A549 (cell line): ENCODE measurements around the gene GNB1L. TPM values are rescaled to one million over a fixed set of nuclear protein-coding genes. Genes with fewer than 3 reads are reported as not detected.
A peak's percentile ranks its signal among the peaks of the same experiment; 100 is the strongest.

Experiments used
- ATAC-seq, 2 experiments: fragments of 200-7000 bp in 1 of 2; fragments of >200 bp in 1 of 2; cut with Nextera tagmentation in 1 of 2; cut with Tn5 transposase in 1 of 2; 3 replicates each; pipeline versions ENCODE4 v1.8.0 to v1.9.1; 2018 to 2020; ENCODE audit warnings: mild to moderate bottlenecking in 1 of 2, moderate library complexity in 1 of 2
- CTCF ChIA-PET: fragments of 300-600 bp; sonication (Branson Sonifier 250); formaldehyde crosslinking; extraction: SDS; loops from one replicate; lab custom pipeline; 2021; ENCODE audit warnings: antibody characterized with exemption, inconsistent platforms; lab: Yijun Ruan, JAX
- POLR2A ChIA-PET: fragments of 350-600 bp; formaldehyde crosslinking; extraction: SDS; loops from one replicate; lab custom pipeline; 2021; ENCODE audit warnings: antibody characterized with exemption, inconsistent platforms; lab: Yijun Ruan, JAX
- DNase-seq, 2 experiments: peaks; one replicate each; pipeline versions ENCODE4 v3.0.0 to v3.0.0-alpha.2; 2011 to 2016; ENCODE audit warnings: low read depth in 1 of 2, low spot score in 1 of 2
- FAIRE-seq: peaks from 2 replicates; lab custom pipeline; 2011; peaks lifted over from hg19 to GRCh38; lab: Jason Lieb, UNC
- H3K27ac ChIP-seq, 2 experiments: fragments of >200 bp; sonication (Bioruptor Twin); formaldehyde crosslinking; 3 replicates each; pipeline ENCODE4 v1.5.1; 2016 to 2017
- H3K4me1 ChIP-seq: fragments of >200 bp; sonication (Bioruptor Twin); formaldehyde crosslinking; 3 replicates; pipeline ENCODE4 v1.6.1; 2016
- H3K4me2 ChIP-seq: fragments of >200 bp; sonication (Bioruptor Twin); formaldehyde crosslinking; 3 replicates; pipeline ENCODE4 v1.6.1; 2016
- H3K4me3 ChIP-seq: fragments of >200 bp; sonication (Bioruptor Twin); formaldehyde crosslinking; 3 replicates; pipeline ENCODE4 v1.5.1; 2016
- H3K9me3 ChIP-seq: fragments of >200 bp; sonication (Bioruptor Twin); formaldehyde crosslinking; 3 replicates; pipeline ENCODE4 v1.6.1; 2016
- CBX2 ChIP-seq: fragments of 200-600 bp; sonication (generic); IDR thresholded peaks from 2 replicates; pipeline ENCODE4 v1.6.1; 2016; ENCODE audit warnings: low read depth, mild to moderate bottlenecking, borderline replicate concordance
- GATA3 ChIP-seq: IDR thresholded peaks from 2 replicates; pipeline ENCODE4 v1.6.1; 2012; ENCODE audit warnings: borderline replicate concordance
- HOXA7 ChIP-seq: fragments of 250-450 bp; sonication (Bioruptor Pico); IDR thresholded peaks from 2 replicates; pipeline ENCODE4 v1.5.0; 2020; ENCODE audit warnings: mild to moderate bottlenecking, moderate library complexity
- HOXB5 ChIP-seq: fragments of 250-450 bp; sonication (Bioruptor Pico); IDR thresholded peaks from 2 replicates; pipeline ENCODE4 v1.5.0; 2020; ENCODE audit warnings: mild to moderate bottlenecking, moderate library complexity
- MAFK ChIP-seq: fragments of 450-650 bp; IDR thresholded peaks from 2 replicates; pipeline ENCODE4 v1.6.1; 2014; ENCODE audit not compliant: partially characterized antibody
- MAX ChIP-seq: IDR thresholded peaks from 2 replicates; pipeline ENCODE4 v1.6.1; 2012
- MAZ ChIP-seq: fragments of 150-350 bp; IDR thresholded peaks from 2 replicates; pipeline ENCODE4 v1.6.1; 2014; ENCODE audit warnings: antibody characterized with exemption, low read depth, low read length, borderline replicate concordance
- PHF8 ChIP-seq: fragments of 200-600 bp; sonication (generic); IDR thresholded peaks from 2 replicates; pipeline ENCODE4 v1.6.1; 2016; ENCODE audit warnings: low read depth, mild to moderate bottlenecking, antibody characterized with exemption, moderate library complexity, borderline replicate concordance
- POLR2A ChIP-seq: IDR thresholded peaks from 2 replicates; pipeline ENCODE4 v1.6.1; 2012; ENCODE audit warnings: mild to moderate bottlenecking, low read length
- RCOR1 ChIP-seq: fragments of 150-350 bp; IDR thresholded peaks from 2 replicates; pipeline ENCODE4 v1.6.1; 2014; ENCODE audit warnings: antibody characterized with exemption, low read length, low read depth
- REST ChIP-seq: fragments of 200-600 bp; sonication (generic); IDR thresholded peaks from 2 replicates; pipeline ENCODE4 v1.6.1; 2016; ENCODE audit warnings: antibody characterized with exemption, mild to moderate bottlenecking, moderate library complexity
- ZNF302 ChIP-seq: fragments of 250-450 bp; sonication (Bioruptor Pico); IDR thresholded peaks from 2 replicates; pipeline ENCODE4 v1.9.0; 2021; ENCODE audit warnings: inconsistent platforms, mild to moderate bottlenecking, moderate library complexity
- WGBS: methylation state at CpG from one replicate; pipeline ENCODE4 v1.1.6; 2017; ENCODE audit errors: missing lambda C conversion rate; 5-methylcytosine and 5-hydroxymethylcytosine counted together
- polyA plus RNA-seq, 4 experiments: library from polyadenylated mRNA; depleted of rRNA in 3 of 4; stranded (reverse); fragments of >200 nt; fragmentation: RNase III in 1 of 4; extraction: RNeasy Plus Mini Kit Qiagen cat#74134 plus additional on column Dnase treatment in 1 of 4; gene quantifications; 2 replicates in 3 of 4; 3 replicates in 1 of 4; pipeline ENCODE4 v1.2.3, GENCODE V29; 2011 to 2017
- TF ChIP-seq, protein P1 (sequence below): IDR thresholded peaks from 2 replicates; pipeline ENCODE4 v1.6.1; 2012
- TF ChIP-seq, protein P2 (sequence below): fragments of >200 bp; sonication (Bioruptor Twin); formaldehyde crosslinking; IDR thresholded peaks from 2 replicates; pipeline ENCODE4 v1.6.1; 2016

The GNB1L gene
- polyA plus RNA-seq, 2 of the 4 experiments (the other 2 are of a cell fraction), result 1.8 to 10.3 TPM

DNA sequence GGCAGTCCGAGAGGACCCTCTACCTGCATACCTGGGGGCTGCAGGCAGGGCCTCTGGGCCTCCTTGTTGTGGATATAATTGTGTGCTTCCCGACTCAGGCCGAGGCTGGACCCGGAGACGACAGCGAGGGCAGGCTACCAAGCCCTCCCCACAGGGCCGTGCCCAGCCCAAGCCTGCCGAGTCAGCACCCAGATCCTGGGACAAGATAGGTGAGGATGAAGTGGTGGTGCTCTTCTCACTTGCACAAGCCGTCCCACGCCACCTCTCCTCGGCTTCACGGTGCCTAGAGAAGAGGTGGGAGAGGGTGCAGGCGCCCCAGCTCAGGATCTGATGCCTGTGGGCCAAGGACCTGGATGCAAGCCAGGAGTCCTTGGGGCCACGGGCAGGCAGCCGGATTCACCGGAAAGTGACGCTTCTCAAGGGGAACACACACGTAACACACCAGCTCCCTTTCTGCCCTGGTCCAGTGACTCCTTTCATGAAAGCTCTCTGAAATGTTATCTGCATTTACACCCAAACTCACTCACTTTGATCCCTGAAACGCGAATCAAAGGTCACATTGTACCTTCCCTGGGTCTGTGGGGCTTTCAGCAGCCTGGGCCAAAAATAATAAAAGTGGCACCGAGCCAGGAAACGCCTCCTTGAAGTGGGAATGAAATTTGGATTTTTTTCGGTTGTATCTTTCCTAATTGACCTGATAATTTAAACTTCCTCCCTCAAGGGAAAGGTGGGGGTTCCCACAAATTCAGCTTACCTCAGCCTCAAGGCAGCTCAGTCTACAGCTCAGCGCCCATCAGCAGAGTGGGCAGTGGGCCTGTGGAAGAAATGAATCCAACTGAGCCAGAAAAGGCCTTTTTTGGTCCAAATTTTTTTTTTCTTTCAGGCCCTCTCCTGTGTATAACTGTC, 1.1 kb upstream of the GNB1L start:
- Histone ChIP-seq H3K27ac (peak overlapping the region; percentile 94 to 98), H3K4me1 (peaks cover 17% of the 10 kb centered on the region; the same call in 2 of the 3 replicates), H3K9me3 (no peaks in the 10 kb centered on the region), H3K4me2 (peak overlapping the region; percentile 90), H3K4me3 (peak overlapping the region; percentile 76)
- POLR2A ChIA-PET, result interaction anchor here (0.9 to 1.6 kb wide), 2 partner anchors 11 to 25 kb away, joined by 4 to 6 read pairs; no protein-coding TSS in a partner anchor
- peak; percentile 57 to 65 for ATAC-seq
- peak; percentile 90 for TF ChIP-seq MAFK
- TF ChIP-seq POLR2A, result peak; percentile 22; the same call in 1 of the 2 replicates
- no peak for TF ChIP-seq MAX
- no peak for FAIRE-seq
- CTCF ChIA-PET, result interaction anchor here (0.6 to 2.3 kb wide), 10 partner anchors 8 to 168 kb away, joined by 3 to 9 read pairs (median 4); no protein-coding TSS in a partner anchor
- peak; percentile 56 to 70 for DNase-seq
- WGBS, result 13% methylated on average over 12 of the region's 24 CpGs

- FAIRE-seq, result no peak
- ChIA-PET CTCF (interaction anchor here (0.6 to 2.3 kb wide), 6 partner anchors 9 to 98 kb away, joined by 3 to 9 read pairs (median 4); no protein-coding TSS in a partner anchor), POLR2A (no interaction called here)
- WGBS, result 2% methylated on average over 20 of the region's 49 CpGs
- Histone ChIP-seq H3K4me3 (peak overlapping the region; percentile 76), H3K4me2 (peak overlapping the region; percentile 99), H3K4me1 (peaks cover 24% of the 10 kb centered on the region), H3K27ac (peak overlapping the region; percentile 87 to 98), H3K9me3 (no peaks in the 10 kb centered on the region)
- peak in 1 of 2 experiments; percentile 14; a peak in 3 of 6 replicates for ATAC-seq
- DNase-seq, result no peak
- TF ChIP-seq, protein P1, sequence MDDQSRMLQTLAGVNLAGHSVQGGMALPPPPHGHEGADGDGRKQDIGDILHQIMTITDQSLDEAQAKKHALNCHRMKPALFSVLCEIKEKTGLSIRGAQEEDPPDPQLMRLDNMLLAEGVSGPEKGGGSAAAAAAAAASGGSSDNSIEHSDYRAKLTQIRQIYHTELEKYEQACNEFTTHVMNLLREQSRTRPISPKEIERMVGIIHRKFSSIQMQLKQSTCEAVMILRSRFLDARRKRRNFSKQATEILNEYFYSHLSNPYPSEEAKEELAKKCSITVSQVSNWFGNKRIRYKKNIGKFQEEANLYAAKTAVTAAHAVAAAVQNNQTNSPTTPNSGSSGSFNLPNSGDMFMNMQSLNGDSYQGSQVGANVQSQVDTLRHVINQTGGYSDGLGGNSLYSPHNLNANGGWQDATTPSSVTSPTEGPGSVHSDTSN, result no peak
- peak; percentile 50; the same call in 1 of the 2 replicates for TF ChIP-seq PHF8
Observed at GRCh38 chr22:19853879-19854777, 546 bp downstream of the GNB1L start.

DNA sequence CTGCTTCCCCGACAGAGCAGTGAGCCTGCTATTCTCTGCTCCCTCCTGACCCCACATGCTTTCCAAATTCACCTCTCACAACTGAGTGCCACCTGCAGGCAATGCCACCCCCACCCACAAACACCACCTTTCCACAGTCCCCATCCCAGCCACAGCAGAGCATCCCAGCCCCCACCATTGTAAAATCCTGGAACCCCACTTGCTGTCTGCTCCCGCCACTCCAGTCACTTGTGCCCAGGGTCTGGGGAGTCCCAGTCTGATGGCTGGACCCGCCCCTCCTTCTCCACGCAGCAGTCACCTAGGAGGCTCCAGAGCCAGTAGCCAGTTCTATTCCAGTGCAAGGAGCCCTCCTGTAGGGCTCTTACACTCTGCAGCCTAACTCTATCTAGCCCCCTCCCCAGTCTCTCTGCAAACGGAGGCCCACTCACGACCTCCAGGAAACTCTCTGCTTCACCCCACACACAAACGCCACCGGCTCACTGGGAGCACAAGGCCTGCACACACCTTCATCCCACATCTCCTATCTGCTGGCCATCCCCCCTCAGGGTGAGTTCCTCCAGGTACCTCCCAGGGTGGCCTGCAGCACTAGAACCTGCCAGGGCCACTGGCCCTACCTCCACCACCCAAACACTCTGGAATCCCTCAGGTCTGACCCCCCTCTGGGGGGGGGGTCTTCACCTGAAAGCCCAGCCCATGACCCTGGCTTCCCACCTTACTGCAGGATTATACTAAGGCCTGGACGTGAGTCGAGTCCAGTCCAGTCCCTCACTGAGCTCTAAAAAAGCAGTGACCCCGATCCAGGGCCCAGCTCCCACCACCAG, 1.4 kb downstream of the GNB1L start:
- DNase-seq (no peak), ATAC-seq (no peak), FAIRE-seq (no peak)
- TF ChIP-seq HOXB5 (CRISPR knock-in tag), result no peak
- TF ChIP-seq CBX2, result no peak
- no peak for TF ChIP-seq REST
- TF ChIP-seq, protein P2, sequence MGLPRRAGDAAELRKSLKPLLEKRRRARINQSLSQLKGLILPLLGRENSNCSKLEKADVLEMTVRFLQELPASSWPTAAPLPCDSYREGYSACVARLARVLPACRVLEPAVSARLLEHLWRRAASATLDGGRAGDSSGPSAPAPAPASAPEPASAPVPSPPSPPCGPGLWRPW, result no peak
- no peak for TF ChIP-seq GATA3
- TF ChIP-seq RCOR1, result no peak
- TF ChIP-seq ZNF302 (CRISPR knock-in tag), result no peak
- TF ChIP-seq HOXA7 (CRISPR knock-in tag), result no peak
- TF ChIP-seq MAZ, result no peak
- H3K4me2 ChIP-seq, result peak overlapping the region; percentile 99
- CTCF ChIA-PET, result interaction anchor here (0.6 to 1.5 kb wide), 4 partner anchors 12 to 47 kb away, joined by 3 to 4 read pairs (median 3); no protein-coding TSS in a partner anchor
- 58% methylated on average over 8 of the region's 11 CpGs for WGBS
- peak overlapping the region; percentile 87 to 98 for H3K27ac ChIP-seq
- H3K9me3 ChIP-seq, result no peaks in the 10 kb centered on the region
- POLR2A ChIA-PET, result no interaction called here
- H3K4me1 ChIP-seq, result peaks cover 32% of the 10 kb centered on the region
- peak overlapping the region; percentile 76 for H3K4me3 ChIP-seq
